GM23338 (cell line): ENCODE data around the gene ACAN. TPM values are rescaled to one million over a fixed set of nuclear protein-coding genes. Genes with fewer than 3 reads are reported as not detected.

Experiments used
- ATAC-seq: fragments of 200-7000 bp; cut with Tn5 transposase; 3 replicates; pipeline ENCODE4 v1.9.1; 2020
- DNase-seq: peaks from one replicate; pipeline ENCODE4 v3.0.0-alpha.2; 2015; ENCODE audit warnings: low spot score
- H2AFZ ChIP-seq: fragments of 200-600 bp; sonication (generic); 2 replicates; pipeline ENCODE4 v1.8.0; 2016; ENCODE audit warnings: antibody characterized with exemption, mild to moderate bottlenecking, moderate library complexity
- H3F3A ChIP-seq: fragments of 200-600 bp; sonication (generic); replicated peaks from 2 replicates; pipeline ENCODE4 v1.8.0; 2017; ENCODE audit warnings: antibody characterized with exemption, mixed run types, low read depth
- H3K27ac ChIP-seq: fragments of 200-600 bp; sonication (generic); 2 replicates; pipeline ENCODE4 v1.6.1; 2016; ENCODE audit warnings: low read depth
- H3K27me3 ChIP-seq: fragments of 200-600 bp; sonication (generic); 2 replicates; pipeline ENCODE4 v1.8.0; 2016; ENCODE audit warnings: mild to moderate bottlenecking, mixed run types, moderate library complexity; ENCODE audit not compliant: insufficient read depth
- H3K36me3 ChIP-seq: fragments of 200-600 bp; sonication (generic); 2 replicates; pipeline ENCODE4 v1.8.0; 2016; ENCODE audit warnings: mild to moderate bottlenecking; ENCODE audit not compliant: insufficient read depth
- H3K4me1 ChIP-seq: fragments of 200-600 bp; sonication (generic); 2 replicates; pipeline ENCODE4 v1.8.0; 2016; ENCODE audit warnings: mild to moderate bottlenecking, moderate library complexity; ENCODE audit not compliant: insufficient read depth
- H3K4me2 ChIP-seq: fragments of 200-600 bp; sonication (generic); 2 replicates; pipeline ENCODE4 v1.7.1; 2017; ENCODE audit warnings: mixed run types
- H3K4me3 ChIP-seq: fragments of 200-600 bp; sonication (generic); 2 replicates; pipeline ENCODE4 v1.6.1; 2016; ENCODE audit warnings: mixed run types
- H3K79me2 ChIP-seq: fragments of 200-600 bp; sonication (generic); replicated peaks from 2 replicates; pipeline ENCODE4 v1.8.0; 2017; ENCODE audit warnings: mild to moderate bottlenecking; ENCODE audit not compliant: insufficient read depth
- H3K9me2 ChIP-seq: fragments of 200-600 bp; sonication (generic); 2 replicates; pipeline ENCODE4 v1.8.0; 2017; ENCODE audit not compliant: insufficient read depth
- H4K20me1 ChIP-seq: fragments of 200-600 bp; sonication (generic); replicated peaks from 2 replicates; pipeline ENCODE4 v1.8.0; 2017; ENCODE audit warnings: mild to moderate bottlenecking; ENCODE audit not compliant: insufficient read depth
- H3K27ac Mint-ChIP-seq: 2 replicates; pipeline ENCODE4 v1.8.0; 2020; ENCODE audit warnings: inconsistent platforms, mild to moderate bottlenecking, moderate library complexity, mixed read lengths
- H3K27me3 Mint-ChIP-seq: 3 replicates; pipeline ENCODE4 v1.8.0; 2022; ENCODE audit warnings: low read depth, mild to moderate bottlenecking, moderate library complexity, mixed read lengths, inconsistent platforms; ENCODE audit not compliant: insufficient read depth, poor library complexity
- H3K36me3 Mint-ChIP-seq: 3 replicates; pipeline ENCODE4 v1.8.0; 2021; ENCODE audit warnings: low read depth, mild to moderate bottlenecking, inconsistent platforms, moderate library complexity, mixed read lengths
- H3K4me1 Mint-ChIP-seq: 3 replicates; pipeline ENCODE4 v1.8.0; 2020; ENCODE audit warnings: mild to moderate bottlenecking, inconsistent platforms, mixed read lengths
- H3K4me3 Mint-ChIP-seq: 3 replicates; pipeline ENCODE4 v1.8.0; 2021; ENCODE audit warnings: moderate library complexity, mild to moderate bottlenecking, inconsistent platforms, mixed read lengths
- H3K9me3 Mint-ChIP-seq: 3 replicates; pipeline ENCODE4 v1.8.0; 2020; ENCODE audit warnings: moderate library complexity, mild to moderate bottlenecking, inconsistent platforms, mixed read lengths
- CREB1 ChIP-seq: fragments of 250-450 bp; sonication (Bioruptor Pico); IDR thresholded peaks from 2 replicates; pipeline ENCODE4 v1.5.0; 2020; ENCODE audit warnings: low read depth, mild to moderate bottlenecking, moderate library complexity
- EZH2 ChIP-seq: fragments of 200-600 bp; sonication (generic); IDR thresholded peaks from one replicate; pipeline ENCODE4 v1.8.0; 2017; ENCODE audit warnings: antibody characterized with exemption, mild to moderate bottlenecking, low read depth; ENCODE audit not compliant: unreplicated experiment
- JUNB ChIP-seq: IDR thresholded peaks from one replicate; pipeline ENCODE4 v1.6.1; 2016; ENCODE audit warnings: antibody characterized with exemption; ENCODE audit not compliant: unreplicated experiment
- NANOG ChIP-seq: IDR thresholded peaks from 2 replicates; pipeline ENCODE4 v1.6.1; 2016; ENCODE audit warnings: antibody characterized with exemption, borderline replicate concordance
- POLR2AphosphoS5 ChIP-seq: IDR thresholded peaks from 2 replicates; pipeline ENCODE4 v1.6.1; 2016; ENCODE audit warnings: antibody characterized with exemption, low read depth
- STAT1 ChIP-seq: IDR thresholded peaks from one replicate; pipeline ENCODE4 v1.6.1; 2016; ENCODE audit warnings: antibody characterized with exemption; ENCODE audit not compliant: unreplicated experiment
- ZNF114 ChIP-seq: fragments of 250-450 bp; sonication (Bioruptor Pico); IDR thresholded peaks from 2 replicates; pipeline ENCODE4 v1.5.0; 2020; ENCODE audit warnings: mild to moderate bottlenecking, moderate library complexity
- ZNF462 ChIP-seq: fragments of 250-450 bp; sonication (Bioruptor Pico); IDR thresholded peaks from 2 replicates; pipeline ENCODE4 v1.5.0; 2020; ENCODE audit warnings: mild to moderate bottlenecking, moderate library complexity
- polyA plus RNA-seq: library from polyadenylated mRNA; unstranded; fragments of >200 nt; fragmentation: Nextera tagmentation; extraction: Ambion mirVana; gene quantifications from 2 replicates; pipeline ENCODE4 v1.2.1, GENCODE V29; 2016
- total RNA-seq: library from RNA; depleted of rRNA; stranded (reverse); fragments of >200 nt; shearing (Covaris generic); gene quantifications from 2 replicates; pipeline ENCODE4 v1.2.3, GENCODE V29; 2014
- TF ChIP-seq, protein P1 (sequence below): IDR thresholded peaks from one replicate; pipeline ENCODE4 v1.6.1; 2018; ENCODE audit warnings: antibody characterized with exemption; ENCODE audit not compliant: unreplicated experiment
- TF ChIP-seq, protein P2 (sequence below), 2 experiments: fragments of 200-600 bp in 1 of 2; sonication (generic) in 1 of 2; conservative IDR thresholded peaks; 2 replicates each; pipeline versions ENCODE4 v1.5.1 to v1.6.1; 2016 to 2017; ENCODE audit warnings: antibody characterized with exemption in 2 of 2, low read depth in 2 of 2, mild to moderate bottlenecking in 2 of 2, moderate library complexity in 1 of 2

ACAN gene
- total and polyA plus RNA-seq, 2 experiments from 2014 or later, result 2.5 to 4.9 TPM

GRCh38 chr15:88915354-88915753, 112.1 kb downstream of the ACAN start:
- ATAC-seq (no peak), DNase-seq (no peak)
- Mint-ChIP-seq H3K27ac (no peak overlapping the region), H3K4me1 (peaks cover 18% of the 10 kb centered on the region), H3K36me3 (peaks cover 23% of the 10 kb centered on the region), H3K9me3 (no peaks in the 10 kb centered on the region), H3K4me3 (no peak overlapping the region), H3K27me3 (peaks cover 16% of the 10 kb centered on the region)
- H3K9me2 ChIP-seq, result no peaks in the 10 kb centered on the region
- peaks cover 20% of the 10 kb centered on the region for H4K20me1 ChIP-seq
- no peaks in the 10 kb centered on the region for H3K27me3 ChIP-seq
- peaks cover 23% of the 10 kb centered on the region for H3K4me1 ChIP-seq
- H2AFZ ChIP-seq, result no peak overlapping the region
- H3K4me2 ChIP-seq, result no peak overlapping the region
- H3K4me3 ChIP-seq, result no peak overlapping the region
- peaks cover 16% of the 10 kb centered on the region for H3K36me3 ChIP-seq
- H3F3A ChIP-seq, result no peaks in the 10 kb centered on the region
- H3K27ac ChIP-seq, result no peak overlapping the region
- TF ChIP-seq EZH2 (no peak), STAT1 (no peak), POLR2AphosphoS5 (no peak)
- TF ChIP-seq, protein P1, sequence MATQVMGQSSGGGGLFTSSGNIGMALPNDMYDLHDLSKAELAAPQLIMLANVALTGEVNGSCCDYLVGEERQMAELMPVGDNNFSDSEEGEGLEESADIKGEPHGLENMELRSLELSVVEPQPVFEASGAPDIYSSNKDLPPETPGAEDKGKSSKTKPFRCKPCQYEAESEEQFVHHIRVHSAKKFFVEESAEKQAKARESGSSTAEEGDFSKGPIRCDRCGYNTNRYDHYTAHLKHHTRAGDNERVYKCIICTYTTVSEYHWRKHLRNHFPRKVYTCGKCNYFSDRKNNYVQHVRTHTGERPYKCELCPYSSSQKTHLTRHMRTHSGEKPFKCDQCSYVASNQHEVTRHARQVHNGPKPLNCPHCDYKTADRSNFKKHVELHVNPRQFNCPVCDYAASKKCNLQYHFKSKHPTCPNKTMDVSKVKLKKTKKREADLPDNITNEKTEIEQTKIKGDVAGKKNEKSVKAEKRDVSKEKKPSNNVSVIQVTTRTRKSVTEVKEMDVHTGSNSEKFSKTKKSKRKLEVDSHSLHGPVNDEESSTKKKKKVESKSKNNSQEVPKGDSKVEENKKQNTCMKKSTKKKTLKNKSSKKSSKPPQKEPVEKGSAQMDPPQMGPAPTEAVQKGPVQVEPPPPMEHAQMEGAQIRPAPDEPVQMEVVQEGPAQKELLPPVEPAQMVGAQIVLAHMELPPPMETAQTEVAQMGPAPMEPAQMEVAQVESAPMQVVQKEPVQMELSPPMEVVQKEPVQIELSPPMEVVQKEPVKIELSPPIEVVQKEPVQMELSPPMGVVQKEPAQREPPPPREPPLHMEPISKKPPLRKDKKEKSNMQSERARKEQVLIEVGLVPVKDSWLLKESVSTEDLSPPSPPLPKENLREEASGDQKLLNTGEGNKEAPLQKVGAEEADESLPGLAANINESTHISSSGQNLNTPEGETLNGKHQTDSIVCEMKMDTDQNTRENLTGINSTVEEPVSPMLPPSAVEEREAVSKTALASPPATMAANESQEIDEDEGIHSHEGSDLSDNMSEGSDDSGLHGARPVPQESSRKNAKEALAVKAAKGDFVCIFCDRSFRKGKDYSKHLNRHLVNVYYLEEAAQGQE, result no peak
- H3K79me2 ChIP-seq, result peaks cover 28% of the 10 kb centered on the region

DNA sequence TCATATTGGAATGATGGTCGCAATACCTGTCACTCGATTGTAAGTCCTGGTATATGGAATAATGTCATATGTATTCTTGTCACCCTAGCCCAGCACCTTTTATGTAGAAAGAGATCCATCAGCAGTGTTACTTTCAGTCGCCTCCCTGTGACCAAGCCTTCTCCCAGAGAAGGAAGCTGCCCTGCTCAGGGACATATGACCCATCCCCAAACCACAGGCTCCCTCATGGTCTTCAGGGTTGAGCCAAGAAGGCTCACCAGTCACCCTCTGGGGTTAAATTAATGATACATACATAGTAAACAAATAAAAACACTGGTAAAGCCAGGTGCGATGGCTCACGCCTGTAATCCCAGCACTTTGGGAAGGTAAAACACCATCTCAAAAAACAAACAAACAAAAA, 114.5 kb downstream of the ACAN start:
- no peak for TF ChIP-seq EZH2
- no peak for TF ChIP-seq ZNF114 (CRISPR knock-in tag)
- TF ChIP-seq, protein P2, sequence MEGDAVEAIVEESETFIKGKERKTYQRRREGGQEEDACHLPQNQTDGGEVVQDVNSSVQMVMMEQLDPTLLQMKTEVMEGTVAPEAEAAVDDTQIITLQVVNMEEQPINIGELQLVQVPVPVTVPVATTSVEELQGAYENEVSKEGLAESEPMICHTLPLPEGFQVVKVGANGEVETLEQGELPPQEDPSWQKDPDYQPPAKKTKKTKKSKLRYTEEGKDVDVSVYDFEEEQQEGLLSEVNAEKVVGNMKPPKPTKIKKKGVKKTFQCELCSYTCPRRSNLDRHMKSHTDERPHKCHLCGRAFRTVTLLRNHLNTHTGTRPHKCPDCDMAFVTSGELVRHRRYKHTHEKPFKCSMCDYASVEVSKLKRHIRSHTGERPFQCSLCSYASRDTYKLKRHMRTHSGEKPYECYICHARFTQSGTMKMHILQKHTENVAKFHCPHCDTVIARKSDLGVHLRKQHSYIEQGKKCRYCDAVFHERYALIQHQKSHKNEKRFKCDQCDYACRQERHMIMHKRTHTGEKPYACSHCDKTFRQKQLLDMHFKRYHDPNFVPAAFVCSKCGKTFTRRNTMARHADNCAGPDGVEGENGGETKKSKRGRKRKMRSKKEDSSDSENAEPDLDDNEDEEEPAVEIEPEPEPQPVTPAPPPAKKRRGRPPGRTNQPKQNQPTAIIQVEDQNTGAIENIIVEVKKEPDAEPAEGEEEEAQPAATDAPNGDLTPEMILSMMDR (conservative IDR thresholded peaks at IDR 0.05; ENCODE audit: low read depth in 2 of 2), result no peak
- no peak for TF ChIP-seq NANOG
- no peak for TF ChIP-seq ZNF462 (CRISPR knock-in tag)
- no peak for TF ChIP-seq JUNB
- no peak for TF ChIP-seq STAT1
- no peak for TF ChIP-seq POLR2AphosphoS5
- TF ChIP-seq CREB1 (CRISPR knock-in tag), result no peak
- H3K27ac ChIP-seq, result no peak overlapping the region
- H3K4me1 ChIP-seq, result peaks cover 7% of the 10 kb centered on the region; the same call in 1 of the 2 replicates
- no peak overlapping the region for H3K27ac Mint-ChIP-seq
- no peak overlapping the region for H2AFZ ChIP-seq
- no peaks in the 10 kb centered on the region for H3K9me2 ChIP-seq
- no peak overlapping the region for H3K4me2 ChIP-seq
- H3K4me3 Mint-ChIP-seq, result no peak overlapping the region
- H3K4me3 ChIP-seq, result no peak overlapping the region
- no peaks in the 10 kb centered on the region for H3K9me3 Mint-ChIP-seq
- H3K27me3 ChIP-seq, result no peaks in the 10 kb centered on the region
- no peaks in the 10 kb centered on the region for H4K20me1 ChIP-seq
- DNase-seq, result no peak
- H3K27me3 Mint-ChIP-seq, result peaks cover 6% of the 10 kb centered on the region
- H3K36me3 ChIP-seq, result no peaks in the 10 kb centered on the region
- no peak for ATAC-seq
- H3K4me1 Mint-ChIP-seq, result peaks cover 13% of the 10 kb centered on the region
- no peaks in the 10 kb centered on the region for H3F3A ChIP-seq
- peaks cover 3% of the 10 kb centered on the region; the same call in 1 of the 3 replicates for H3K36me3 Mint-ChIP-seq
- H3K79me2 ChIP-seq, result peaks cover 4% of the 10 kb centered on the region
